HL-60/S4 treated with retinoic acid at 250 ng/mL for 4 days and 3 days (cell line): Measurements from ENCODE around the gene RAB27A.
"Not testable (repeated sequence)": the region's sequence is repeated elsewhere in the genome, so short reads cannot be mapped to it uniquely, and the experiment has no call there.

Experiments
- in situ Hi-C: fragments of 300-500 bp; cut with MboI; formaldehyde crosslinking; loops from 2 replicates; pipeline ENCODE4 v1.7.0; 2022; ENCODE audit warnings: low sequenced_read_pairs

The RAB27A gene

DNA sequence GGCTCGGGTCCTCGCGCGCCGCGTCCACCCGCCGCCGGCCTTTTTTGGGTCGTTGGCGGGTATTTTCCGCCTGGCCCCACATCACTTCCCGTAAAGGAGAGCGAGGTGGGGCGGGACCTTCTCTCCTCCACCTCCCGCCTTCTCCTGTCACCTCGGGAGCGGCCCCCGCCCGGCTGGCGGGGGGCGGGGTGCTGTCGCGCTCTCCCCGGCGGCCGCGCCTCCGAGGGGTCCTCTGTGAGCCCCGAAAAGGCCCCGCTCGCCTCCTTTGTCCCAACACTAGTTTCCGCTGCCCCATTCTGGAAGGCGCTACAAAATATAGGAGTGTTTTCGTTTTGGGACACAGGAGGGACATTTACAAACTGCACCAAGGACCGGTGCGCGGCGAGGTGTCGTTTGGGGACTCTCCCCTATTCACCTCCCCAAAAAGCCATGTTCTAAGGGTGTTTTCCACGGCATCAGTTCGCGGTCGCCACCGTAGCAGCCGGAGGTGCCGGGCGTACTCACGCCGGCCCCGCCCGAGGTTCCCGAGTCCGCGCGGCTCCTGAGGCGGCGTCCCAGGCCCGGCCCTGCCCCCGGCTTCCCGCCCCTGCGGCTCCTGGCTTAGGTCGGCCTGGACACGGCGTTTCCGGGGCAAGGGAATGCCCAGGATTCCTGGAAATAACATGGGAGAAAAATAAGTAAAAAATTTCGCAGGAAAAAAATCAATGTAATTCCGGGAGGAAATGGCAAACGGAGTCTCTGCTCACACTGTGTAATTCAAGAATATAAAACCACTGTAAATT lies at the start of gene RAB27A:
Gene RAB27A (minus strand): TSS at position 68 of the 782 bp plus-strand sequence. CDS start 54,879 bp downstream, outside the sequence.
- in situ Hi-C loops, result loop anchor here (10.0 kb wide), 1 partner anchor 75 kb away; no protein-coding TSS in a partner anchor

- in situ Hi-C loops, result no loop called here
Observed at GRCh38 chr15:55337160-55337559, 47.5 kb upstream of the RAB27A start.

GRCh38 chr15:55334997-55335396 lies 45.4 kb upstream of the RAB27A start:
- in situ Hi-C loops, result no loop called here

- in situ Hi-C loops, result no loop called here
Observed at GRCh38 chr15:55334371-55334770, 44.8 kb upstream of the RAB27A start.

GRCh38 chr15:55327387-55327786 lies 37.8 kb upstream of the RAB27A start:
- in situ Hi-C loops, result no loop called here

GRCh38 chr15:55322467-55322866 lies 32.9 kb upstream of the RAB27A start:
- in situ Hi-C loops, result no loop called here

DNA sequence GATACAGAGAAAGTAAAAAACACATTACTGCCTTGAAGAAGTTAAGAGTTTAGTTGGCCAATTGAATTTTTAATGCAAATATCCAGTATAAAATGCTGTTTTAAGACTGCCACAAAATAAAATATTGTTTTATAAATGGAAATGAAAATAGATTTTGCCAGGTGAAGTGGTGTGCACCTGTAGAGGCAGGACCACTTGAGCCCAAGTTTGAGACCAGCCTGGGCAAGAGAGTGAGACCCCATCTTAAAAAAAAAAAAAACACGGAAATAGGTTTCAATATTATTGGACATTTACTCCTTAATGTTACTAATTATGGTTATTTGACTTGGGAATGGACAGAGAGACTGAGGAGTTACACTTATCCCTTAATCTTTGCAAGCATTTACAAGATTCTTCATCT lies 31.4 kb upstream of the RAB27A start:
- in situ Hi-C loops, result no loop called here

DNA sequence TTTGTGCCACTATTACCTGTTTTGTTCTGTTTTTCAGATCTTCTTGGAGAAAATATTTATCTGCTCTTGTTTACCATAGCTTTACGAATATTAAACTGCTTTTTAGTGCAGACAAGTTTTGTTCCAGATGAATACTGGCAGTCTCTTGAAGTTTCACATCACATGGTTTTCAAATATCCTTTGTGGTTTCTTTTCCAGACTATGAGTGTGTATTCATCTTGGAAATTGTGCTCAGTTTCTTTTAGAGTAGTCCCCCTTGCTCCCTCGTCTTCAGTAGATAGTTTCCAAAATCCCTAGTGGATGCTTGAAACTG lies 30.6 kb upstream of the RAB27A start:
- in situ Hi-C loops, result no loop called here

DNA sequence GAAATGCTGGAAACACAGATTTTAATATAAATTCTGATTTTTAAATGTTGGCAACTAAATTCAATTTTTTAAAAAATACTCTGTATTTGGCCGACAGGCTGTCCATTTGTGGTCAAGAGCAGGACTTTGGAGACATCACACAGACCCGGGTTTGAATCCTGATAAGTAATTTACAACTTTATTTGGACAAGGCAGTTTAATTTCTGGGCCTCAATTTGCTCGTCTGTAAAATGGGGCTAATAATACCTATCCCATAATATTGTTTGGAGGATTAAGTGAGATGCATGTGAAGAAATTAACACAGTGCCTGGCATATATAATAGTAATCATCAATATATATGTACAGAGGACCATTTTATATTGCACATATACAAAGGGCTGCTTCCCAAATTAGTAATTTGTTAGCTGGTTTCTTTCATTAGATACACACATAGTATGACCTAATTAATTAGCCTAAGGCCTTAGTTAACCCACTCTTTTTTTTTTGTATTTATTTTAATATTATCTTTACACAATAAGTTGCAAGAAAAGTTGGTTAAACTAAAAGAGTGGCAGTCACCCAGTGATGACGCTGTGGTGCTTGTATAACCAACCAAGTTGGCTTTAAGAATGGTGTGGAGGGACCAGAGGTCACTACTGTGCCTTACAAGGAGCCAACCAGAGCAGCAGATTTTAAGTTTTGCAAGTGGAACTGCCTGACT lies 30.1 kb upstream of the RAB27A start:
- in situ Hi-C loops, result no loop called here

DNA sequence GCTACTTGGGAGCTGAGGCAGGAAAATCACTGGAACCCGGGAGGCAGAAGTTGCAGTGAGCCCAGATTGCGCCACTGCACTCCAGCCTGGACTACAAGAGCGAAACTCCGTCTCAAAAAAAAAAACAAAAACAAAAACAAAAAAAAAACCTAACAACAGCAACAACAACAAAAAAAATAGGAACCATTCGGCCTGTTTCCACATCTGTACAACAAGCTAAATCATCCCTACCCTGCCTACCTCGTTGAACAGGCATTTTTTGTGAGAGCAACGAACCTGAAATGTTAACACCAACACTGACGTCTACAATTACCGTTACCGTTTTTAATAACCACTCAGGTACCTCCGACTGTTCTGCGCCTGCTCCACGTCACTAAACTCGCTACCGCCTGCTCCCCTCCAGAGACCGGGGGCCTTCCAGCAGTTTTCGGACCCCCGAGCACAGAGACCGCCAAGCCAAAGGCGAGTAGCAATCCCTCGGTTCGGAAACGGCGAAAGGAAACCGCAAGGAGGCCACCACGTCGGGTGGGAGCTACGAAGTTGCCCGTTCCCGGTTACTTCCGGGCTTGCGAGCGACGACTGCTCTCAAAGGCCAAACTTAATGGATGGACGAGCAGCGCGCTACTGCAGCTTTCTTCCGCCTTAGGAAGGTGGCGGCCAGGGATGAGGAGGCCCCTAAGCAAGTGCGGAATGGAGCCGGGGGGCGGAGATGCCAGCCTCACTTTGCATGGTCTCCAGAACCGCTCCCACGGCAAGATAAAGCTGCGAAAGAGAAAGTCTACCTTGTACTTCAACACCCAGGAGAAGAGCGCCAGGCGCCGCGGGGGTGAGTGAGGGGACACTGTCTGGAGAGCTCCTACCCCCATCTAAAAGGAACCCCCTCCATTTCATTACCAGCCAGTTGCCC lies 29.2 kb upstream of the RAB27A start, which contains the start of the genes PIGB and PIGBOS1:
Gene PIGB (plus strand): TSS at position 635 of the 907 bp plus-strand sequence. CDS start 29 bp downstream, at position 664.
Gene PIGBOS1 (minus strand): TSS at position 536 of the 907 bp plus-strand sequence. CDS start 1,331 bp downstream, outside the sequence.
- in situ Hi-C loops, result no loop called here

- in situ Hi-C loops, result not testable (repeated sequence)
Observed at GRCh38 chr15:55302801-55303200, 13.2 kb upstream of the RAB27A start.

DNA sequence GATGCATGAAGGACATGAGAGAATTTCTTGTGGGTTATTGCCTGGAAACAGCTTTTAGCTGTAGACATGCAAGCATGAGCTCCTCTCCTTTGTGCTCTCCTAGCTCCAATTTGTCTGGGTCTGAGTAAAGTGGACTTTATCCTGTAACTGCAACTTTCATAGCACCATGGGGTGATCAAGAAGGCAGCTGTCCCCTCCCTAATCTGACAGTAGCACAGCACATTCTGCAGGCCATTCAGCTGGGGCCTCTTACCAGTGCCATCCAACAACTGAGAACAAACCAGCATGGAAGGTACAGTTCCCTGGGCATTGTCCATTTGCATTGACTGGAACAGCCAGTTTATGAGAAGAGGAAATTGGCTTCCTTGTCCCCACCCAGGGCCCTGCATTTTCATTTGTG lies 7.7 kb upstream of the RAB27A start:
- in situ Hi-C loops, result no loop called here

GRCh38 chr15:55290528-55291057 lies 980 bp upstream of the RAB27A start:
- in situ Hi-C loops, result no loop called here

DNA sequence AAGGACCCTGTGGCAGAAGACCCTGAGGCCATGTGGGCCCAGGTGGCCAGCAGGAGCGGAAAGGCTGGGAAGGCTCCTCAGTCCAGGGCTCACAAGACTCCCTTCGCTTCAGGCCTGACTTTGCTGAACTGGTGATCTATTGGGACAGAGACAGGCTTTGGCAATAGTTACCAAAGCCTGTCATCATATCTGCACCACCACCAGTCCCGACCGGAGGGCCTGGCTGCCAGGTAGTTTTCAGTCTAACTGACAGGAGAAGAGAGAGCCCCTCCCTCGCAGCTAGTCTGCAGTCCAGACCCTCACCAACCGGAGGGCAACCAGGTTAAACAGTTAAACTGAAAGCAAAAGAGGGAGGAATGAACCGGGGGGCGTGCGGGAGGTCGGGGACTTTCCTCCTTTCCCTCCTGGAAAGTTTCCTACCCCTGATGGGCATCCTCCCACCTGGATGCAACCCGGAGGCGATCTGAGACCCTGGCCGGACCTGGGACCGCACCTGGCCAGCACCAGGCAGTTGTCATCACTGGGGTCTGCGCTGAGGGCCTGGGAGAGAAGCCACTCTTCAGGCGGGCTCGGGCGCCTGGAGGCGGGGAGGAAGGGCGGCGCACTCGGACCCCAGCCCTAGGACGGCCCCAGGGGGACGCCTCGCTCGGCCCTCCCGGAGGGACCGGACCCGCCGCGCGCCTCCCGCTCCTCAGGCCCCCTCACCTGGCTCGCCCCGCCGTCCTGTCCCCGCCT lies 435 bp downstream of the RAB27A start:
- in situ Hi-C loops, result loop anchor here (10.0 kb wide), 1 partner anchor 74 kb away; no protein-coding TSS in a partner anchor

DNA sequence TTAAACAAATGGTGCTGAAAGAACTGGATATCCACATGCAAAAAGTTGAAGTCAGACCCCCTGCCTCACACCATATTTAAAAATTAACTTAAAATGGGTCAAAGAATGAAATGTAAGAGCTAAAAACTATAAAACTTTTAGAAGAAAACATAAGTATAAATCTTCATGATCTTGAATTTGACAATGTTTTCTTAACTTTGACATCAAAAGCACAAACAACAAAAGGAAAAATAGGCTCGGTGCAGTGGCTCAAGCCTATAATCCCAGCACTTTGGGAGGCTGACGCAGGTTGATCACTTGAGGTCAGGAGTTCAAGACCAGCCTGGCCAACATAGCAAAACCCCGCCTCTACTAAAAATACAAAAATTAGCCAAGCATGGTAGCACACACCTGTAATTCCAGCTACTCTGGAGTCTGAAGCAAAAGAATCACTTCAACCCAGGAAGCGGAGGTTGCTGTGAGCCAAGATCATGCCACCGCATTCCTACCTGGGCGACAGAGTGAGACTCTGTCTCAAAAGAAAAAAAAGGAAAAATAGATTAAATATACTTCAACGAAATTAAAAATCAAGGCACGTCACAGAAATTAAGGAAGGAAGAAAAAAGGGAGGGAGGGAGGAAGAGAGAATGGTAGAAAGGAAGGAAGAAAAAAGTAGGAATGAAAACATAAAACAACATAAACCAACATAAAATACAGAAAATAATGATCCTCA lies 1.5 kb downstream of the RAB27A start:
- in situ Hi-C loops, result loop anchor here (10.0 kb wide), 1 partner anchor 73 kb away; no protein-coding TSS in a partner anchor

DNA sequence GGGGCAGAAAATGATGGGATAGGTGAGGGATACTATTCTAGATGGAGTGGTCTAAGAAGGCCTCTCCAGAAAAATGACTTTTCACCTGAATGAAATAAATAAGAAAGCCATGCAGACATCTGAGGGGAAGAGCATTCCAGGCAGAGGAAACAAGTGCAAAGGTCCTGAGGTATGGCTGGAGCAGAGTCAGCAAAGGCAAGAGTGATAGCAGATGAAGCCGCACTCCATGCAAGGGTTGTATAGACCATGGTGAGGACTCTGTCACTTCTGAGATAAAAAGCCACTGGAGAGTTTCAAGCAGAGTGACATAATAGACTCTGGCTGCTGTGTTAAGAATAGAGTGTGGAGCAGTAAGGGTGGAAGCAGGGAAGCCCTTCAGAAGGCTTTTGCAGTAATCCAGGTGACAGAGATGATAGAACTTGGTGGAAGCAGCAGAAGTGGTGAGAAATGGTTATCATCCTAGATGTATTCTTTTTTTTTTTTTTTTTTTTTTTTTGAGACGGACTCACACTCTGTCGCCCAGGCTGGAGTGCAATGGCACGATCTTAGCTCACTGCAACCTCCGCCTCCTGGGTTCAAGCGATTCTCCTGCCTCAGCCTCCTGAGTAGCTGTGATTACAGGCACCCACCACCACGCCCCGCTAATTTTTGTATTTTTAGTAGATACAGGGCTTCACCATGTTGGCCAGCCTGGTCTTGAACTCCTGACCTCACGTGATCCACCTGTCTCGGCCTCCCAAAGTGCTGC lies 3.0 kb downstream of the RAB27A start:
- in situ Hi-C loops, result loop anchor here (10.0 kb wide), 1 partner anchor 72 kb away; no protein-coding TSS in a partner anchor

GRCh38 chr15:55284426-55284825 lies 5.2 kb downstream of the RAB27A start:
- in situ Hi-C loops, result loop anchor here (10.0 kb wide), 1 partner anchor 70 kb away; no protein-coding TSS in a partner anchor

GRCh38 chr15:55283379-55284147 lies 6.0 kb downstream of the RAB27A start:
- in situ Hi-C loops, result loop anchor here (10.0 kb wide), 1 partner anchor 69 kb away; no protein-coding TSS in a partner anchor
